K562 (cell line): ENCODE results near the gene LIMD2. TPM values are rescaled to one million over a fixed set of nuclear protein-coding genes. Genes with fewer than 3 reads are reported as not detected.

Source experiments
- ATAC-seq: fragments of 200-7000 bp; cut with Tn5 transposase; 3 replicates; pipeline ENCODE4 v1.9.1; 2020; ENCODE audit warnings: moderate library complexity
- BruUV-seq: library from RNA; stranded (reverse); fragments of 400-500 nt; replicated peaks from 2 replicates; lab custom pipeline; 2021; lab: Mats Ljungman, UMichigan
- CTCF ChIA-PET: fragments of 300-600 bp; formaldehyde crosslinking; extraction: SDS; loops from one replicate; lab custom pipeline; 2021; ENCODE audit warnings: low intra/inter-chr PET ratio; lab: Yijun Ruan, JAX
- POLR2A ChIA-PET: fragments of 300-600, 350-650 bp; sonication (Branson Sonifier 250); formaldehyde crosslinking; extraction: SDS; loops from one replicate; lab custom pipeline; 2021; ENCODE audit warnings: antibody characterized with exemption, inconsistent platforms; lab: Yijun Ruan, JAX
- DNase-seq, 4 experiments: peaks; one replicate each; pipeline versions ENCODE4 v3.0.0 to v3.0.0-alpha.2; 2011 to 2018; ENCODE audit warnings: low spot score in 3 of 4, mixed read lengths in 3 of 4; ENCODE audit errors: extremely low read depth in 1 of 4
- FAIRE-seq: peaks from 2 replicates; lab custom pipeline; 2011; peaks lifted over from hg19 to GRCh38; lab: Jason Lieb, UNC
- H2AFZ ChIP-seq: 2 replicates; pipeline ENCODE4 v1.6.0; 2011; ENCODE audit warnings: low read depth, low read length, control low read depth, inconsistent platforms
- H3K27ac ChIP-seq: fragments of 200-600 bp; 3 replicates; pipeline ENCODE4 v1.8.0; 2011; ENCODE audit warnings: low read depth, mild to moderate bottlenecking, control low read depth, inconsistent platforms, low read length, moderate library complexity, mixed read lengths; ENCODE audit errors: extremely low read depth
- H3K27me3 ChIP-seq, 2 experiments: fragments of 300-600 bp in 1 of 2; 2 replicates in 1 of 2; 3 replicates in 1 of 2; pipeline versions ENCODE4 v1.6.0 to v1.8.0; 2011; ENCODE audit warnings: inconsistent platforms in 2 of 2, low read length in 2 of 2, mild to moderate bottlenecking in 1 of 2, mixed read lengths in 1 of 2, moderate library complexity in 1 of 2; ENCODE audit not compliant: control insufficient read depth in 2 of 2, insufficient read depth in 2 of 2
- H3K36me3 ChIP-seq: fragments of 300-600 bp; 3 replicates; pipeline ENCODE4 v1.8.0; 2011; ENCODE audit warnings: mild to moderate bottlenecking, low read length, inconsistent platforms; ENCODE audit not compliant: control insufficient read depth, insufficient read depth
- H3K4me1 ChIP-seq, 2 experiments: fragments of 200-600 bp in 1 of 2; replicated peaks in 1 of 2; 2 replicates in 1 of 2; 3 replicates in 1 of 2; pipeline versions ENCODE4 v1.5.1 to v1.8.0; 2011; ENCODE audit warnings: inconsistent platforms in 2 of 2, low read length in 2 of 2, mild to moderate bottlenecking in 1 of 2, mixed read lengths in 1 of 2, moderate library complexity in 1 of 2; ENCODE audit not compliant: control insufficient read depth in 2 of 2, insufficient read depth in 2 of 2
- H3K4me2 ChIP-seq: 2 replicates; pipeline ENCODE4 v1.6.1; 2011; ENCODE audit warnings: low read length, control low read depth, inconsistent platforms, mixed read lengths; ENCODE audit not compliant: insufficient read depth
- H3K4me3 ChIP-seq: fragments of 200-600 bp; sonication (generic), shearing (Covaris generic); 2 replicates; pipeline ENCODE4 v1.5.1; 2016; ENCODE audit warnings: control low read depth, inconsistent platforms
- H3K79me2 ChIP-seq: fragments of 200-600 bp; 3 replicates; pipeline ENCODE4 v1.8.0; 2011; ENCODE audit warnings: low read length, inconsistent platforms; ENCODE audit not compliant: control insufficient read depth, insufficient read depth
- H3K9ac ChIP-seq, 2 experiments: 2 replicates each; pipeline versions ENCODE4 v1.6.0 to v1.6.1; 2011; ENCODE audit warnings: low read depth in 2 of 2, low read length in 2 of 2, control low read depth in 1 of 2, inconsistent platforms in 1 of 2, mild to moderate bottlenecking in 1 of 2, mixed read lengths in 1 of 2; ENCODE audit not compliant: insufficient read depth in 1 of 2
- H3K9me1 ChIP-seq: one replicate; pipeline ENCODE4 v1.6.0; 2011; ENCODE audit warnings: inconsistent platforms, mild to moderate bottlenecking, low read length, moderate library complexity; ENCODE audit not compliant: control insufficient read depth, insufficient read depth
- H3K9me3 ChIP-seq: replicated peaks from 2 replicates; pipeline ENCODE4 v1.5.1; 2011; ENCODE audit warnings: low read depth, low read length, inconsistent platforms; ENCODE audit not compliant: control insufficient read depth, insufficient read depth
- H4K20me1 ChIP-seq: replicated peaks from 2 replicates; pipeline ENCODE4 v1.6.1; 2011; ENCODE audit warnings: low read length, inconsistent platforms, mixed read lengths; ENCODE audit not compliant: control insufficient read depth, insufficient read depth
- CEBPB ChIP-seq: fragments of 450-650 bp; IDR thresholded peaks from 2 replicates; pipeline ENCODE4 v1.6.1; 2016; ENCODE audit warnings: missing genetic modification characterization, missing compliant biosample characterization
- HDAC1 ChIP-seq, 2 experiments: fragments of 450-650 bp; IDR thresholded peaks; 2 replicates each; pipeline ENCODE4 v1.6.1; 2016 to 2017; ENCODE audit warnings: inconsistent platforms in 1 of 2, mild to moderate bottlenecking in 1 of 2, moderate library complexity in 1 of 2
- HMG20A ChIP-seq: fragments of 450-650 bp; formaldehyde crosslinking; conservative IDR thresholded peaks from 2 replicates; pipeline ENCODE4 v1.4.0; 2020; ENCODE audit warnings: mild to moderate bottlenecking, mixed read lengths
- SETDB1 ChIP-seq: IDR thresholded peaks from one replicate; pipeline ENCODE4 v1.6.1; 2012; ENCODE audit warnings: low read length, control low read depth, inconsistent platforms
- TAL1 ChIP-seq: fragments of 450-650 bp; IDR thresholded peaks from 2 replicates; pipeline ENCODE4 v1.6.1; 2016; ENCODE audit warnings: mild to moderate bottlenecking
- ZNF408 ChIP-seq: fragments of 250-450 bp; sonication (Bioruptor Pico); IDR thresholded peaks from 2 replicates; pipeline ENCODE4 v1.4.0; 2020; ENCODE audit warnings: low read depth, mild to moderate bottlenecking, moderate library complexity
- WGBS: fragments of 100-300 bp; shearing (Covaris generic); methylation state at CpG from one replicate; pipeline ENCODE4 v1.1.6; 2016; ENCODE audit warnings: low coverage, mixed read lengths; ENCODE audit not compliant: insufficient coverage; ENCODE audit errors: missing lambda C conversion rate; 5-methylcytosine and 5-hydroxymethylcytosine counted together
- in situ Hi-C: fragments of 300-500 bp; cut with MboI; formaldehyde crosslinking; loops from 4 replicates; pipeline ENCODE4 v1.15.0; 2018; ENCODE audit warnings: inconsistent platforms, mixed read lengths
- intact Hi-C: fragments of 100-400 bp; cut with micrococcal nuclease; formaldehyde crosslinking; loops from 2 replicates; pipeline ENCODE4 v1.14.2; 2022
- polyA plus RNA-seq, 8 experiments: library from polyadenylated mRNA; depleted of rRNA in 4 of 8; stranded (reverse) in 5 of 8; unstranded in 3 of 8; fragments of >200 nt; fragmentation: Nextera tagmentation in 2 of 8; fragmentation: Illumina TruSeq in 1 of 8; extraction: Ambion mirVana in 2 of 8; extraction: Trizol in 1 of 8; gene quantifications; 2 replicates each; pipeline versions ENCODE4 v1.2.1 to v1.2.3, GENCODE V29; 2011 to 2014; ENCODE audit warnings: inconsistent platforms in 1 of 8, missing spikeins in 1 of 8
- total RNA-seq, 7 experiments: library from RNA; depleted of rRNA in 6 of 7; stranded (reverse); fragments of >200 nt in 6 of 7; fragmentation: Illumina TruSeq in 2 of 7; extraction: Trizol in 2 of 7; gene quantifications; 2 replicates each; pipeline versions ENCODE4 v1.2.1 to v1.2.3, GENCODE V29; 2011 to 2021; ENCODE audit warnings: low replicate concordance in 1 of 7
- TF ChIP-seq, protein P1 (sequence below): sonication (generic); formaldehyde crosslinking; IDR thresholded peaks from 2 replicates; pipeline ENCODE4 v1.8.1; 2023; ENCODE audit warnings: mild to moderate bottlenecking, missing genetic modification reagents
- TF ChIP-seq, protein P2 (sequence below): fragments of 200-800 bp; sonication (Bioruptor generic); IDR thresholded peaks from 2 replicates; pipeline ENCODE4 v1.6.1; 2016; ENCODE audit warnings: missing genetic modification characterization, missing compliant biosample characterization
- TF ChIP-seq, protein P3 (sequence below), 3 experiments: IDR thresholded peaks in 2 of 3; conservative IDR thresholded peaks in 1 of 3; 2 replicates each; pipeline ENCODE4 v1.5.1; 2011 to 2012; ENCODE audit warnings: low read length in 3 of 3, mild to moderate bottlenecking in 3 of 3, control low read depth in 2 of 3, improper control_type of control experiment in 1 of 3, inconsistent platforms in 1 of 3, low read depth in 1 of 3, mixed read lengths in 1 of 3, moderate library complexity in 1 of 3; ENCODE audit not compliant: insufficient read depth in 2 of 3
- TF ChIP-seq, protein P4 (sequence below): IDR thresholded peaks from 2 replicates; pipeline ENCODE4 v1.6.1; 2011; ENCODE audit not compliant: insufficient read length; ENCODE audit errors: extremely low read depth
- TF ChIP-seq, protein P5 (sequence below): conservative IDR thresholded peaks from 2 replicates; pipeline ENCODE4 v1.6.1; 2011; ENCODE audit warnings: low read depth, mild to moderate bottlenecking, low read length; ENCODE audit not compliant: control insufficient read depth

The LIMD2 gene
- total and polyA plus RNA-seq, 9 of the 15 experiments (the other 6 are each of a cell fraction or from before 2014, with no cell fraction given) = 0.07 to 11.2 (median 2.8) TPM

DNA sequence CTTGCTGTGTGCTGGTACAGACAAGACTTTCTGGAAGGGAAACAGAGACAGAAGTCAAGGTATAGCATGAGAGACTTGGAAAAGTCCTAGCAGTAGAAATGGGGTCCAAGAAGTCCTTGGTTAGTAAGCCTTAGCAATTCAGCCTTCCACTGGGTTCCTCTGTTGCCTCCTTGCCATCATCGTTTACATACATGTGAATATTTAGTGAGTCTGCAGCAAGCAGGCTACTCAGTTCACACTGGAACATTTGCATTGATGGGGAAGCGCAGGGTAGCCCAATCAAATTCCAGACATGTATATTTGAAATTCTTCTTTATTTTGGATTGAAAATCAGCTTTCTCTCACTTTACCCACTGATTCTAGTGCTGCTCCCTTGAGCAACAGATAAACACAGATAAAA is 27.1 kb downstream of the LIMD2 start:
- TF ChIP-seq ZNF408 (CRISPR knock-in tag) (no peak), TAL1 (no peak), CEBPB (tag) (no peak), HMG20A (CRISPR knock-in tag) (no peak), SETDB1 (no peak), HDAC1 (IDR thresholded peaks at IDR 0.05) (no peak)
- TF ChIP-seq, protein P1, sequence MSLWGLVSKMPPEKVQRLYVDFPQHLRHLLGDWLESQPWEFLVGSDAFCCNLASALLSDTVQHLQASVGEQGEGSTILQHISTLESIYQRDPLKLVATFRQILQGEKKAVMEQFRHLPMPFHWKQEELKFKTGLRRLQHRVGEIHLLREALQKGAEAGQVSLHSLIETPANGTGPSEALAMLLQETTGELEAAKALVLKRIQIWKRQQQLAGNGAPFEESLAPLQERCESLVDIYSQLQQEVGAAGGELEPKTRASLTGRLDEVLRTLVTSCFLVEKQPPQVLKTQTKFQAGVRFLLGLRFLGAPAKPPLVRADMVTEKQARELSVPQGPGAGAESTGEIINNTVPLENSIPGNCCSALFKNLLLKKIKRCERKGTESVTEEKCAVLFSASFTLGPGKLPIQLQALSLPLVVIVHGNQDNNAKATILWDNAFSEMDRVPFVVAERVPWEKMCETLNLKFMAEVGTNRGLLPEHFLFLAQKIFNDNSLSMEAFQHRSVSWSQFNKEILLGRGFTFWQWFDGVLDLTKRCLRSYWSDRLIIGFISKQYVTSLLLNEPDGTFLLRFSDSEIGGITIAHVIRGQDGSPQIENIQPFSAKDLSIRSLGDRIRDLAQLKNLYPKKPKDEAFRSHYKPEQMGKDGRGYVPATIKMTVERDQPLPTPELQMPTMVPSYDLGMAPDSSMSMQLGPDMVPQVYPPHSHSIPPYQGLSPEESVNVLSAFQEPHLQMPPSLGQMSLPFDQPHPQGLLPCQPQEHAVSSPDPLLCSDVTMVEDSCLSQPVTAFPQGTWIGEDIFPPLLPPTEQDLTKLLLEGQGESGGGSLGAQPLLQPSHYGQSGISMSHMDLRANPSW (CRISPR knock-in tag) = no peak
- TF ChIP-seq, protein P2, sequence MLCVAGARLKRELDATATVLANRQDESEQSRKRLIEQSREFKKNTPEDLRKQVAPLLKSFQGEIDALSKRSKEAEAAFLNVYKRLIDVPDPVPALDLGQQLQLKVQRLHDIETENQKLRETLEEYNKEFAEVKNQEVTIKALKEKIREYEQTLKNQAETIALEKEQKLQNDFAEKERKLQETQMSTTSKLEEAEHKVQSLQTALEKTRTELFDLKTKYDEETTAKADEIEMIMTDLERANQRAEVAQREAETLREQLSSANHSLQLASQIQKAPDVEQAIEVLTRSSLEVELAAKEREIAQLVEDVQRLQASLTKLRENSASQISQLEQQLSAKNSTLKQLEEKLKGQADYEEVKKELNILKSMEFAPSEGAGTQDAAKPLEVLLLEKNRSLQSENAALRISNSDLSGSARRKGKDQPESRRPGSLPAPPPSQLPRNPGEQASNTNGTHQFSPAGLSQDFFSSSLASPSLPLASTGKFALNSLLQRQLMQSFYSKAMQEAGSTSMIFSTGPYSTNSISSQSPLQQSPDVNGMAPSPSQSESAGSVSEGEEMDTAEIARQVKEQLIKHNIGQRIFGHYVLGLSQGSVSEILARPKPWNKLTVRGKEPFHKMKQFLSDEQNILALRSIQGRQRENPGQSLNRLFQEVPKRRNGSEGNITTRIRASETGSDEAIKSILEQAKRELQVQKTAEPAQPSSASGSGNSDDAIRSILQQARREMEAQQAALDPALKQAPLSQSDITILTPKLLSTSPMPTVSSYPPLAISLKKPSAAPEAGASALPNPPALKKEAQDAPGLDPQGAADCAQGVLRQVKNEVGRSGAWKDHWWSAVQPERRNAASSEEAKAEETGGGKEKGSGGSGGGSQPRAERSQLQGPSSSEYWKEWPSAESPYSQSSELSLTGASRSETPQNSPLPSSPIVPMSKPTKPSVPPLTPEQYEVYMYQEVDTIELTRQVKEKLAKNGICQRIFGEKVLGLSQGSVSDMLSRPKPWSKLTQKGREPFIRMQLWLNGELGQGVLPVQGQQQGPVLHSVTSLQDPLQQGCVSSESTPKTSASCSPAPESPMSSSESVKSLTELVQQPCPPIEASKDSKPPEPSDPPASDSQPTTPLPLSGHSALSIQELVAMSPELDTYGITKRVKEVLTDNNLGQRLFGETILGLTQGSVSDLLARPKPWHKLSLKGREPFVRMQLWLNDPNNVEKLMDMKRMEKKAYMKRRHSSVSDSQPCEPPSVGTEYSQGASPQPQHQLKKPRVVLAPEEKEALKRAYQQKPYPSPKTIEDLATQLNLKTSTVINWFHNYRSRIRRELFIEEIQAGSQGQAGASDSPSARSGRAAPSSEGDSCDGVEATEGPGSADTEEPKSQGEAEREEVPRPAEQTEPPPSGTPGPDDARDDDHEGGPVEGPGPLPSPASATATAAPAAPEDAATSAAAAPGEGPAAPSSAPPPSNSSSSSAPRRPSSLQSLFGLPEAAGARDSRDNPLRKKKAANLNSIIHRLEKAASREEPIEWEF (CRISPR knock-in tag) = no peak
- TF ChIP-seq, protein P3, sequence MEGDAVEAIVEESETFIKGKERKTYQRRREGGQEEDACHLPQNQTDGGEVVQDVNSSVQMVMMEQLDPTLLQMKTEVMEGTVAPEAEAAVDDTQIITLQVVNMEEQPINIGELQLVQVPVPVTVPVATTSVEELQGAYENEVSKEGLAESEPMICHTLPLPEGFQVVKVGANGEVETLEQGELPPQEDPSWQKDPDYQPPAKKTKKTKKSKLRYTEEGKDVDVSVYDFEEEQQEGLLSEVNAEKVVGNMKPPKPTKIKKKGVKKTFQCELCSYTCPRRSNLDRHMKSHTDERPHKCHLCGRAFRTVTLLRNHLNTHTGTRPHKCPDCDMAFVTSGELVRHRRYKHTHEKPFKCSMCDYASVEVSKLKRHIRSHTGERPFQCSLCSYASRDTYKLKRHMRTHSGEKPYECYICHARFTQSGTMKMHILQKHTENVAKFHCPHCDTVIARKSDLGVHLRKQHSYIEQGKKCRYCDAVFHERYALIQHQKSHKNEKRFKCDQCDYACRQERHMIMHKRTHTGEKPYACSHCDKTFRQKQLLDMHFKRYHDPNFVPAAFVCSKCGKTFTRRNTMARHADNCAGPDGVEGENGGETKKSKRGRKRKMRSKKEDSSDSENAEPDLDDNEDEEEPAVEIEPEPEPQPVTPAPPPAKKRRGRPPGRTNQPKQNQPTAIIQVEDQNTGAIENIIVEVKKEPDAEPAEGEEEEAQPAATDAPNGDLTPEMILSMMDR (IDR thresholded peaks at IDR 0.05 in 2 of 3, conservative IDR thresholded peaks at IDR 0.05 in 1 of 3; ENCODE audit: insufficient read depth in 2 of 3, low read depth in 1 of 3, low read length in 3 of 3) = no peak
- TF ChIP-seq, protein P4, sequence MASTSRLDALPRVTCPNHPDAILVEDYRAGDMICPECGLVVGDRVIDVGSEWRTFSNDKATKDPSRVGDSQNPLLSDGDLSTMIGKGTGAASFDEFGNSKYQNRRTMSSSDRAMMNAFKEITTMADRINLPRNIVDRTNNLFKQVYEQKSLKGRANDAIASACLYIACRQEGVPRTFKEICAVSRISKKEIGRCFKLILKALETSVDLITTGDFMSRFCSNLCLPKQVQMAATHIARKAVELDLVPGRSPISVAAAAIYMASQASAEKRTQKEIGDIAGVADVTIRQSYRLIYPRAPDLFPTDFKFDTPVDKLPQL = no peak
- TF ChIP-seq, protein P5, sequence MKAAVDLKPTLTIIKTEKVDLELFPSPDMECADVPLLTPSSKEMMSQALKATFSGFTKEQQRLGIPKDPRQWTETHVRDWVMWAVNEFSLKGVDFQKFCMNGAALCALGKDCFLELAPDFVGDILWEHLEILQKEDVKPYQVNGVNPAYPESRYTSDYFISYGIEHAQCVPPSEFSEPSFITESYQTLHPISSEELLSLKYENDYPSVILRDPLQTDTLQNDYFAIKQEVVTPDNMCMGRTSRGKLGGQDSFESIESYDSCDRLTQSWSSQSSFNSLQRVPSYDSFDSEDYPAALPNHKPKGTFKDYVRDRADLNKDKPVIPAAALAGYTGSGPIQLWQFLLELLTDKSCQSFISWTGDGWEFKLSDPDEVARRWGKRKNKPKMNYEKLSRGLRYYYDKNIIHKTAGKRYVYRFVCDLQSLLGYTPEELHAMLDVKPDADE = no peak
- no peaks in the 10 kb centered on the region for H3K27me3 ChIP-seq
- no peak overlapping the region for H2AFZ ChIP-seq
- H3K27ac ChIP-seq = no peak overlapping the region
- no peaks in the 10 kb centered on the region for H3K9me3 ChIP-seq
- peaks cover 10 to 24% of the 10 kb centered on the region in 2 experiments for H3K4me1 ChIP-seq
- no peak for ATAC-seq
- no peaks in the 10 kb centered on the region for H3K9me1 ChIP-seq
- no peak for DNase-seq
- intact Hi-C loops = no loop called here
- BruUV-seq = no TSS peak
- H3K4me2 ChIP-seq = no peak overlapping the region
- CTCF ChIA-PET = no interaction called here
- H3K79me2 ChIP-seq = no peaks in the 10 kb centered on the region
- in situ Hi-C loops = no loop called here
- WGBS = 91% methylated on average over 2 of the region's 2 CpGs
- H3K36me3 ChIP-seq = peaks cover 9% of the 10 kb centered on the region; the same call in 2 of the 3 replicates
- no peak overlapping the region for H3K9ac ChIP-seq
- no peak overlapping the region for H3K4me3 ChIP-seq
- POLR2A ChIA-PET = no interaction called here
- no peaks in the 10 kb centered on the region for H4K20me1 ChIP-seq
- FAIRE-seq = no peak
